Anterior cingulate cortex (tissue), 58 donors: ENCODE data around the gene GDI2.
A peak's percentile ranks its signal among the peaks of the same experiment; 100 is the strongest.
"Not testable (repeated sequence)": the region's sequence is repeated elsewhere in the genome, so short reads cannot be mapped to it uniquely, and the experiment has no call there.

Experiments
- DNase-seq, 58 donors: peaks; one replicate each; lab custom pipeline; 2025; lab: John Stamatoyannopoulos, UW

The GDI2 gene

GRCh38 chr10:5813341-5814109, at the start of gene GDI2:
Gene GDI2, minus strand, starts transcription at chr10:5813434. Its CDS starts 176 bp downstream, at chr10:5813258.
- DNase-seq: peak; percentile 52 to 97 (median 94)

DNA sequence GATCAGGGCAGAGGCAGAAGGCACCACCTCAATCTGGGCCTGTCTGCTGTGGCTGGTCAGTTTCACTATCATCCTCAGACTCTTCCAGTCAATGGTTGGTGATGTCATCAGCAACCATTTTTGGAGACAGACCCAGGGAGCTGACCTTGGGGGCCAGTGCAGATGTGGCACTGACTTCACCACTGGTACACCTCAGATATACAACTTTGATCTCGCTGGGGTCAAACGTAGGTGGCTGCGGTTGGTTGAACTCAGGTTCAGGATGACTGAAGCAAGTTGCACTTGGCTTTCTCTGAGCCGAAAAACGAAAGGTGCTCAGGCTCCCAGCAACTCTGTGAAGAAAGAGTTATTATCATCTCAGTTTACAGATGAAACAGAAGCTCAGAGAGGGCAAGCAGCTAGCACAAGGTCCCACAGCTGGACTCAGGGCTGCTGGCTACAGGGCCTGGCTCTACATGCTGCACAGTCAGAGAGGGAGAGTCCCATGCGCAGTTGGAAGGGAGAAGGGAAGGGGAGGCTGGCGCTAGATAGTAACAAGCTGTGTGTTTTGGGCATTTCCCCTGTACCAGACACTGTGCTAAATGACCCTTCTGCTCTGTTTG, 49.2 kb upstream of the GDI2 start:
- DNase-seq: no peak

- DNase-seq: peak in 6 of 58 donors; percentile 8 to 58 (median 16)
Observed at GRCh38 chr10:5860066-5860465, 46.8 kb upstream of the GDI2 start.

GRCh38 chr10:5858811-5859210, 45.6 kb upstream of the GDI2 start:
- DNase-seq: peak in 42 of 58 donors; percentile 8 to 86 (median 48)

DNA sequence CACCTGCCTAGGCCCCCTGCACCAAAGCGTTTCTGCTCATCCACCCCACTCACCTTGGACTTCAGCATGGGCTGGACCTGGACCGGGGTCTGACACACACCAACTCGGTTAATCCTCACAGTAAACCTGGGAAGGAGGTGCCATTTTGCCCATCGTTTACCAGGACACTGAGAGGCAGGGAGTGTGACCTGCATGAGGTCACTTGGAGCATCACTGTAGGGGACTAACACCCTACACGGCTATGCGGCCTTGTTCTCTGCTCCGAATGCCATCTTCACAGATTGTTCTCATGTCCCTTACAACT, 43.4 kb upstream of the GDI2 start:
- no peak for DNase-seq

DNA sequence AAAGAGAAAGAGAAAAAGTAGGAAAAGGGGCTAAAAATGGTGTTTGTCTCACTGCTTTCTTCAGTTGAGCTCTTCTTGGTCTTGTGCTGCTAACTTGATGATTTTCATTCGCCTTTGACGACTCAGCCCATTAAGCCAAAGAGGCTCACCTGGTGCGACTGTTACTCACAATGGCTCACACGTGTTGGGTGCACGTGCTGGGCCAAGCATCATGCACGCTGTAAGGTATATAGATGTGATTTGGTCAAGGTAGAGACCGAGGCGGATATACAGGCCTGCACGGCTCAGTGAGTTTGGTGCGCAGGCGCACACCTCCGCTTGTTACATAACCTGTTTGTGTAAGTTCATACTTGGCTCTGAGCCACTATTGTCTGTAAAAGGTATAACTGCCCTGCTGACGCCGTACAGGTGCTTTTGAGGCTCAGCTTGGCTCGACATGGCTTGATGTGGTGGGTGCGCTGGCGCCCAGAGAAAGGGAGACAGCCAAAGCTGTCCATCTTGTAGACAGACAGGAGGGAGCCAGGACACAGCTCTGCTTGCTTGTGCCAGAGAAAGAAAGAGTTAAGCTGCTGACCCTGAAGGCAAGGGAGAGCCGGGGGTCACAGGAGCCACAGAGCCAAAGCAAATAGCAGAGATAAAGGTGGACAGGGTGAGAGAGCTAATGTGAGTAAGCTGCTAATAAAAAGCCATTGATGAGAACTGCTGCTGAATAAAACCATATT, 42.9 kb upstream of the GDI2 start:
- DNase-seq: no peak

DNA sequence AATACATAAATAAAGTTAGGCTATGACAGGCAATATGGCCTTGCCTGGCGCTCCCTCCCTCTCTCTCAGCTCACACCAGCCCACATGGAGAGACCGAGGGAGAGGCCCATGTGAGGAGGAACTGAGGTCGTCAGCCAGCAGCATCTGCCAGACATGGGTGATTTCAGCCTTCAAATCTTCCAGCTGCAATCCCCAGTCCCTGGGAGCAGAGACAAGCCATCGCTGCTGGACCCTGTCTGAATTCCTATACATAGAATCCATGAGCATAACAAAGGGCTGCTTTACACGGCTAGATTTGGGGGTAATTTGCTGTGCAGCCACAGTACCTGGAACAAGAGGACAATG, 40.9 kb upstream of the GDI2 start:
- no peak for DNase-seq

DNA sequence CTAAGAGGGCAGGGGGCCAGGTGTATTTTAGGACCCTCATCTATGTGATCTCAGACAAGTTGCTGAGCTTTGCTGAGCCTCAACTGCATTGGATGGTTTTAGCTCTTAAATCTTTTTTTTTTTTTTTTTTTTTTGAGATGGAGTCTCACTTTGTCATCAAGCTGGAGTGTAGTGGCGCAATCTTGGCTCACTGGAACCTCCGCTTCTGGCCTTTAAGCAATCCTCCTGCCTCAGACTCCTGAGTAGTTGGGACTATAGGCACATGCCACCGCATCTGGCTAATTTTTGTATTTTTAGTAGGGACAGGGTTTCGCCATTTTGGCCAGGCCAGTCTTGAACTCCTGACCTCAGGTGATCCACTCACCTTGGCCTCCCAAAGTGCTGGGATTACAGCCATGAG, 33.4 kb upstream of the GDI2 start:
- DNase-seq: not testable (repeated sequence)

DNA sequence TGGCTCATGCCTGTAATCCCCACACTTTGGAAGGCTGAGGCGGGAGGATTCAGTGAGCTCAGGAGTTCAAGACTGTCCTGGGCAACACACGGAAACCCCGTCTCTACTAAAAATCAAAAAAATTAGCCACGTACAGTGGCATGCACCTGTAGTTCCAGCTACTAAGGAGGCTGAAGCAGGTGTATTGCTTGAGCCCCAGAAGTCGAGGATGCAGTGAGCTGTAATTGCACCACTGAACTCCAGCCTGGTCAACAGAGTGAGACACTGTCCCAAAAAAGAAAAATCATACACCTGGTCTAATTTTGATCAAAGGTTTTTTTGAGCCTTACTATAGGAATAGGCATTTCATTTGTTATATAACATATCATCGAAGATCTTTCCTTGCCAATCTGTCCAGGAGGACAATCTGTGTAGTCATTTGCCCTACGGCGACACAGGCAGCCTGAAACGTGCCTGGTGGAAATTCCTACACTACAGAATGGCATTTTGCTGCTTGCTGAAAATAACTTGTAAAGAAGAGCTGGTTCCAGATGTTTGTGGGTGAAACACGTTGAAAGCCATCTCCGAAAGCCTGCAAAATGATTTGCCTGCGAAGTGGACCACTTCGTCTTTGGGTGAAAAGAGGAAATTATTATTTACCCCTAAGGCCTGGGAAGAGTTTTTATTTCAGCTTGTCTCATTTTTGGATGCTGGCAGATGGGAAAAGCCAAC, 31.3 kb upstream of the GDI2 start:
- no peak for DNase-seq

DNA sequence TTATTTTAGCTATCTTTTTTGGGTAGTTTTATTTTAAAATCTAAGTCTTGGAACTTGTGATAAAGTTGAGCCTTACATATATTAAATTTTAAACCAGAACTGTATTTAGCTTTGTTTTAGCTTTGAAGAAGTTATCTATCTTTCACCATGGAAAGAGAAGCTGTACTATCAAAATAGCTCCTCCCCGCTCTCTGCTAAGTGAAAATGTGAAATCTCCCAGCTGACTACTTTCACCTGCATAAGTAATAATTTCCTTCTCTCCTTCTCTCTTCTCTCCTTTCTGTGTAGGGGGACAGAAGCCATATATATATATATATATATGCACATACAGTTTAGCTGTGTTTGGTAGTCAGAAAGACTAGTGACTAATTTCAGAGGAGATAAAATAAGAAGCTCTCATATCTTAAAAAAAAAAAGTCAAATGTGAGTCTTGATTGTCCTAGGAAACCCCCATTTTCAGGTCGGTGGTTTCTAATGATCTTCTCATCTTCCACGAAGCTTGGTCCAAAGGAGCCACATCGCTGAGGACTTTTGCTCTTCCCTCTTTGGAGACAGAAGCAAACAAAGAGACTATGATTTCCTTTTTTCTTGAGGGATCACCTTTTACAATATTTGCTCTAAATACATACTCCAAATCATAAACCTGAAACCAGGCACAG, 30.6 kb upstream of the GDI2 start:
- DNase-seq: no peak

GRCh38 chr10:5841965-5842364, 28.7 kb upstream of the GDI2 start:
- DNase-seq: no peak

GRCh38 chr10:5840314-5841307, 27.4 kb upstream of the GDI2 start:
- DNase-seq: peak in 48 of 58 donors; percentile 3 to 83 (median 47)

DNA sequence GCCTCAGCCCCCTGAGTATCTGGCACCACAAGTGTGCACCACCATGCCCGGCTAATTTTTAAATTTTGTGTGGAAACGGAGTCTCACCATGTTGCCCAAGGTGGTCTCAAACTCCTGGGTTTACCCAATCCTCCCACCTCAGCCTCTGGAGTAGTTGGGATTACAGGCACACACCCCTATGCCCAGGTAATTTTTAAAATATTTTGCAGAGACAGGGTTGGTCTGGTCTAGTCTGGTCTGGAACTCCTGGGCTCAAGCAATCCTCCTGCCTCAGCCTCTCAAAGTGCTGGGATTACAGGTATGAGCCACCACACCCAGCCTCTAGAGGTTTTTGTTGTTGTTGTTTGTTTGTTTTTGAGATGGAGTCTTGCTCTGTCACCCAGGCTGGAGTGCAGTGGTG, 22.9 kb upstream of the GDI2 start:
- not testable (repeated sequence) for DNase-seq

- DNase-seq: no peak
Observed at GRCh38 chr10:5835446-5836095, 22.3 kb upstream of the GDI2 start.

DNA sequence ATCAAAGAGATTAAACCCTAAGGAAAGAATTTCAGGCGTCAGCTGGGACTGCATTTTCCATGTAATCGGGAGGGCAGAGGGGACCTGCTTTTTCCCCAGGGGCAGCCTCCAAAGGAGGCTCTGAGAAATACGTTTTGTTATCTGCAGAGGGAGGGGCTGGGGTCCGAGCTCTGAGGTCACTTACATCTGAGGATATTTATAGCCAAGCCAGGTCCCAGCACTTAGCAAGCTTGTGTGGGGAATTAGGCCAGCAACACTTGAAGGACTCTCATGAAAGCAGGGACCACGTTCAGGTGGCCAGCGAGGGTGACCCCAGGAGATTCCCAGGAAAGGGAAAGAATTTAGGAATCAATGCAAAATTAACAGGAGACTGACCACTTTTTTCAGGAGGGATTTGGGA, 20.6 kb upstream of the GDI2 start:
- no peak for DNase-seq

DNA sequence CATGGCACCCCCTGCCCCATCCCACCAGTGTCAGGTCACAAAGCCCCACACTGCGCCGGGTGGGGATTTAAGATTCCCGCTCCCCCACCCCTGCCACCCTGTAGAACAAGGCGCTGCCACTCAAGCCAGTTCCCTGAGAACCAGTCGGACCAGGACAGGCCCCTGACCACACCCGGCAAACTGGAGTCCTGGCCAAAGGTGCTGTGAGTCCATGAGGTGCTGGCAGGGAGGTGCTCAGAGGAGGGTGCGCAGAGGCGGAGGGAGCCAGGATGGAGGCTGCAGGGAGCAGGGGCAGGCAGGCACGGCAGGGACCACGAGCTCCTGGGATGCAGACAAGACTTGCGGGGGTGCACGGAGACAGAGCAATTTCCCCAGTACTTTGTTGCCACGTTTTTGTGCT, 19.7 kb upstream of the GDI2 start:
- DNase-seq: no peak

- no peak for DNase-seq
Observed at GRCh38 chr10:5831446-5831782, 18.2 kb upstream of the GDI2 start.

DNA sequence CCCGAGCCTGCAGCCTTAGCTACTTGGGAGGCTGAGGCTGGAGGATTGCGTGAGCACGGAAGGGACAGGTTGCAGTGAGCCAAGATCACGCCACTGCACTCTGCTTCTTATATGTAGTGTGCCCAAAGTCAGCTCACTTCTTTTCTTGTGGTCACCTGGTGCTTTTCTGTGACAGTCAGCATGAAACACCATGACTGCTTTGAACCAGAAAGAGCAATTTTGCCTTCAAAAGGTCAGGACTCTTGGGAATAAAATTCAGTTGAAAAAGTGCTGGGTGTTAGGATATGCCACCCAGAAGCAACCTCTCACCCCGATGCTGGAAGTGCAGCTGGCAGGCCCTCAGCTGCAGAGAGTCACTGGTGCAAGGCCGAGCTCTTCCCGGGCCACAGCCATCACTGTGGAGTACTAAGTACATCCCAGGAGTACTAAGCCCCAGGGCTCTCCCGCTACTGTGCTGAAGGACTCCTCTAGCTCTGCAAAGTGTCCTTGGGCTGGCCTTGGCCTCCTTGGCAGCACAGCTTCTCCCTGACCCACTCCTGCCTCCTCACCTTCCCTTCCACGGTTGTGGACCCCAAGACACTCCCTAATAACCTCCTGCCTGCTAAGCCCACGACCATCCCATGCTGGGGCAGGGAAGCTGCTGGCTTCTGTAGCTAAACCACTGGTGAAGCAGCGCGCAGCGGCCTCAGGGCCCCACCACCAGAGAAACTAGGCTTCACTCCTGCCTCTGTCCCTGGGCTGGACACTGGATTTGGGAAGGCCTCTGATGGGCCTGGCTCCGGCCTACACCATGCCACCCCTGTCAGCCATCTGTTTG, 17.6 kb upstream of the GDI2 start:
- DNase-seq: no peak
